Coronary artery (tissue), 2 donors: Measurements from ENCODE around the gene ERMP1.

Experiments used
- DNase-seq: peaks from one replicate; pipeline ENCODE4 v3.0.0-alpha.2; 2017; ENCODE audit warnings: low spot score
- H3K27ac ChIP-seq, 2 donors: fragments of 200-600 bp; sonication (generic); one replicate each; pipeline ENCODE4 v1.5.1; 2016 to 2019
- H3K4me3 ChIP-seq: fragments of 200-600 bp; sonication (generic); 2 replicates; pipeline ENCODE4 v1.5.1; 2016; ENCODE audit warnings: mild to moderate bottlenecking, moderate library complexity
- CTCF ChIP-seq: fragments of 200-600 bp; sonication (generic); IDR thresholded peaks from one replicate; pipeline ENCODE4 v1.5.1; 2019; ENCODE audit warnings: antibody characterized with exemption

Gene ERMP1

GRCh38 chr9:5791870-5792269 lies 41.0 kb downstream of the ERMP1 start:
- no peak for TF ChIP-seq CTCF
- no peak overlapping the region for H3K27ac ChIP-seq
- DNase-seq = no peak
- H3K4me3 ChIP-seq = no peak overlapping the region

- TF ChIP-seq CTCF = no peak
- no peak overlapping the region for H3K4me3 ChIP-seq
- no peak overlapping the region for H3K27ac ChIP-seq
- DNase-seq = no peak
Measured at GRCh38 chr9:5790923-5791322, 42.0 kb downstream of the ERMP1 start.

- no peak for DNase-seq
- no peak for TF ChIP-seq CTCF
- no peak overlapping the region for H3K27ac ChIP-seq
- H3K4me3 ChIP-seq = no peak overlapping the region
Measured at GRCh38 chr9:5789489-5789888, 43.4 kb downstream of the ERMP1 start.

GRCh38 chr9:5787759-5788302 lies 45.1 kb downstream of the ERMP1 start:
- no peak for TF ChIP-seq CTCF
- H3K27ac ChIP-seq = no peak overlapping the region
- H3K4me3 ChIP-seq = no peak overlapping the region
- no peak for DNase-seq

GRCh38 chr9:5787220-5787619 lies 45.7 kb downstream of the ERMP1 start:
- Histone ChIP-seq H3K4me3 (no peak overlapping the region), H3K27ac (no peak overlapping the region)
- no peak for DNase-seq
- no peak for TF ChIP-seq CTCF

GRCh38 chr9:5786370-5787127 lies 46.4 kb downstream of the ERMP1 start:
- DNase-seq = no peak
- Histone ChIP-seq H3K27ac (no peak overlapping the region), H3K4me3 (no peak overlapping the region)
- no peak for TF ChIP-seq CTCF
